ENCODE measurements around the gene RAPGEF6.

RAPGEF6 gene

GRCh38 chr5:131659841-131660240, 24.8 kb upstream of the RAPGEF6 start:
- ChIA-PET CTCF (no interaction called here), POLR2A (no interaction called here)
- DNase-seq (ENCODE audit: low read depth, low spot score), result no peak
- TF ChIP-seq, protein P1, sequence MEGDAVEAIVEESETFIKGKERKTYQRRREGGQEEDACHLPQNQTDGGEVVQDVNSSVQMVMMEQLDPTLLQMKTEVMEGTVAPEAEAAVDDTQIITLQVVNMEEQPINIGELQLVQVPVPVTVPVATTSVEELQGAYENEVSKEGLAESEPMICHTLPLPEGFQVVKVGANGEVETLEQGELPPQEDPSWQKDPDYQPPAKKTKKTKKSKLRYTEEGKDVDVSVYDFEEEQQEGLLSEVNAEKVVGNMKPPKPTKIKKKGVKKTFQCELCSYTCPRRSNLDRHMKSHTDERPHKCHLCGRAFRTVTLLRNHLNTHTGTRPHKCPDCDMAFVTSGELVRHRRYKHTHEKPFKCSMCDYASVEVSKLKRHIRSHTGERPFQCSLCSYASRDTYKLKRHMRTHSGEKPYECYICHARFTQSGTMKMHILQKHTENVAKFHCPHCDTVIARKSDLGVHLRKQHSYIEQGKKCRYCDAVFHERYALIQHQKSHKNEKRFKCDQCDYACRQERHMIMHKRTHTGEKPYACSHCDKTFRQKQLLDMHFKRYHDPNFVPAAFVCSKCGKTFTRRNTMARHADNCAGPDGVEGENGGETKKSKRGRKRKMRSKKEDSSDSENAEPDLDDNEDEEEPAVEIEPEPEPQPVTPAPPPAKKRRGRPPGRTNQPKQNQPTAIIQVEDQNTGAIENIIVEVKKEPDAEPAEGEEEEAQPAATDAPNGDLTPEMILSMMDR (IDR thresholded peaks at IDR 0.05; ENCODE audit: insufficient read depth, low read length, missing control alignments), result no peak
- no peak overlapping the region for H3K4me3 ChIP-seq (ENCODE audit: low read depth, low read length)

GRCh38 chr5:131659290-131659689, 24.3 kb upstream of the RAPGEF6 start:
- H3K4me3 ChIP-seq (ENCODE audit: low read depth, low read length), result no peak overlapping the region
- ChIA-PET POLR2A (no interaction called here), CTCF (interaction anchor here (0.6 kb wide), 1 partner anchor 70 kb away, joined by 3 read pairs; no protein-coding TSS in a partner anchor)
- DNase-seq (ENCODE audit: low read depth, low spot score), result no peak
- TF ChIP-seq, protein P1 (IDR thresholded peaks at IDR 0.05; ENCODE audit: insufficient read depth, low read length, missing control alignments), result no peak

DNA sequence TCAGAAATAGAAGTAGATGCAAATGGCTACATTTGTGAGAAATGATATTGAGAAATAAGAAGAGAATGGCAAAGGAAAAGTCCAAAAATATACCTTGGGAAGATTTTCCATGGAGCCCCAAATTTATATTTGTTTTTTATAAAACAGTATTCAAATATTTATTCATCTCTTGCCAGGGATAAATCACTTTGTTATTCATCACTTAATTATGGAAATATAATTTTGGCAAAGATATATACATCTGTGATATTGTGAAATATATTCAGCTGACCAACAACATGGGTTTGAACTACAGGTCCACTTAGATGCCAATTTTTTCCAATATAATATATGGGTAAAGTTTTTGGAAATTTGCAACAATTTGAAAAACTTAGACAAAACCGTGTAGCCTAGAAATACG, 19.7 kb upstream of the RAPGEF6 start:
- no peak for DNase-seq (ENCODE audit: low read depth, low spot score)
- CTCF ChIA-PET, result interaction anchor here (0.9 kb wide), 1 partner anchor 13 kb away, joined by 3 read pairs; no protein-coding TSS in a partner anchor
- POLR2A ChIA-PET, result no interaction called here
- no peak overlapping the region for H3K4me3 ChIP-seq (ENCODE audit: low read depth, low read length)
- TF ChIP-seq, protein P1 (IDR thresholded peaks at IDR 0.05; ENCODE audit: insufficient read depth, low read length, missing control alignments), result no peak

- ChIA-PET POLR2A (no interaction called here), CTCF (no interaction called here)
- no peak for DNase-seq (ENCODE audit: low read depth, low spot score)
- H3K4me3 ChIP-seq (ENCODE audit: low read depth, low read length), result no peak overlapping the region
- TF ChIP-seq, protein P1 (IDR thresholded peaks at IDR 0.05; ENCODE audit: insufficient read depth, low read length, missing control alignments), result no peak
Measured at GRCh38 chr5:131654309-131654708, 19.3 kb upstream of the RAPGEF6 start.

DNA sequence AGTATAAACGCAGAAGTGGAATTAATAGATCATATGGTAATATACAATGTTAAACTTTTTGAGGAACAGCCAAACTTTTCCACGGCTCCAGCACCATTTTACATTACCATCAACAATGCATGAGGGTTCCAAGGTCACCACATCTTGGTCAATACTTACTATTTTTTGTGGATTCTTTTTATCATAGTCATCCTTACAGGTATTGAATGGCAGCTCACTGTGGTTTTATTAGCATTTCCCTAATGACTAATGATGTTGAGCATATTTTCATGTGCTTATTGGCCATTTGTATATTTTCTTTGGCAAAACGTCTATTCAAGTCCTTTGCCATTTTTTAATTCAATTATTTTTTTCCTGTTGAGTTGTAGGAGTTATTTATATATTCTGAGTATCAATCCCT, 14.1 kb upstream of the RAPGEF6 start:
- ChIA-PET CTCF (interaction anchor here (0.9 to 1.5 kb wide), 2 partner anchors 17 to 60 kb away, joined by 5 to 6 read pairs; no protein-coding TSS in a partner anchor), POLR2A (no interaction called here)
- H3K4me3 ChIP-seq (ENCODE audit: low read depth, low read length), result no peak overlapping the region
- no peak for DNase-seq (ENCODE audit: low read depth, low spot score)
- TF ChIP-seq, protein P1 (IDR thresholded peaks at IDR 0.05; ENCODE audit: insufficient read depth, low read length, missing control alignments), result no peak

- TF ChIP-seq, protein P1 (IDR thresholded peaks at IDR 0.05; ENCODE audit: insufficient read depth, low read length, missing control alignments), result no peak
- no peak overlapping the region for H3K4me3 ChIP-seq (ENCODE audit: low read depth, low read length)
- CTCF ChIA-PET, result interaction anchor here (0.9 to 1.3 kb wide), 3 partner anchors 10 to 416 kb away, joined by 3 read pairs; no protein-coding TSS in a partner anchor
- POLR2A ChIA-PET, result no interaction called here
- DNase-seq (ENCODE audit: low read depth, low spot score), result no peak
Measured at GRCh38 chr5:131647048-131647769, 12.2 kb upstream of the RAPGEF6 start.
